Gastroesophageal sphincter (tissue), 3 donors: ENCODE data around the gene PDE4B.
"Not testable (repeated sequence)": the region's sequence is repeated elsewhere in the genome, so short reads cannot be mapped to it uniquely, and the experiment has no call there.

Source experiments
- EP300 ChIP-seq: sonication (generic); formaldehyde crosslinking; IDR thresholded peaks from one replicate; pipeline ENCODE4 v1.6.1; 2017; ENCODE audit warnings: antibody characterized with exemption, mild to moderate bottlenecking
- POLR2A ChIP-seq, 2 donors: fragments of 450-650 bp; IDR thresholded peaks; one replicate each; pipeline ENCODE4 v1.6.1; 2017; ENCODE audit warnings: antibody characterized with exemption in 2 of 2, mild to moderate bottlenecking in 2 of 2, moderate library complexity in 1 of 2
- POLR2AphosphoS5 ChIP-seq: sonication (generic); formaldehyde crosslinking; IDR thresholded peaks from one replicate; pipeline ENCODE4 v1.6.1; 2017; ENCODE audit warnings: antibody characterized with exemption
- TF ChIP-seq, protein P1 (sequence below), 4 experiments: fragments of 200-600 bp in 2 of 4; fragments of 450-650 bp in 2 of 4; sonication (generic) in 1 of 4; IDR thresholded peaks; one replicate each; pipeline ENCODE4 v1.5.1; 2017 to 2019; ENCODE audit warnings: antibody characterized with exemption in 4 of 4, mild to moderate bottlenecking in 2 of 4, moderate library complexity in 2 of 4

DNA sequence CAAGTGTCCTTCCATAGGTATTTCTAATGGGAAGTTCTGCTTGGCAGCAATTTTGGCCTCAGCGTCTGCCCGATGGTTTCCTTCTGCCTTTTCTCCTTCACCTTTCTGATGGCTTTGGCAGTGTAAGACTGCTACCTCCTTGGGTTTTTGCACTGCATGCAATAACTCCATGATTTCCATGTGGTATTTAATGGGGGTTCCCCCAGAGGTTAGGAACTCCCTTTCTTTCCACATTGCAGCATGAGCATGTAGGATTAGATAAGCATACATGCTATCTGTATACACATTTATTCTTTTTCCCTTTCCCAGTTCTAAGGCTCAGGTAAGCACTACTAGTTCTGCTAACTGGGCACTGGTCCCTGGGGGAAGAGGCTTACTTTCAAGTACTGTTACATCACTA is 628.2 kb downstream of the PDE4B start:
- TF ChIP-seq, protein P1, sequence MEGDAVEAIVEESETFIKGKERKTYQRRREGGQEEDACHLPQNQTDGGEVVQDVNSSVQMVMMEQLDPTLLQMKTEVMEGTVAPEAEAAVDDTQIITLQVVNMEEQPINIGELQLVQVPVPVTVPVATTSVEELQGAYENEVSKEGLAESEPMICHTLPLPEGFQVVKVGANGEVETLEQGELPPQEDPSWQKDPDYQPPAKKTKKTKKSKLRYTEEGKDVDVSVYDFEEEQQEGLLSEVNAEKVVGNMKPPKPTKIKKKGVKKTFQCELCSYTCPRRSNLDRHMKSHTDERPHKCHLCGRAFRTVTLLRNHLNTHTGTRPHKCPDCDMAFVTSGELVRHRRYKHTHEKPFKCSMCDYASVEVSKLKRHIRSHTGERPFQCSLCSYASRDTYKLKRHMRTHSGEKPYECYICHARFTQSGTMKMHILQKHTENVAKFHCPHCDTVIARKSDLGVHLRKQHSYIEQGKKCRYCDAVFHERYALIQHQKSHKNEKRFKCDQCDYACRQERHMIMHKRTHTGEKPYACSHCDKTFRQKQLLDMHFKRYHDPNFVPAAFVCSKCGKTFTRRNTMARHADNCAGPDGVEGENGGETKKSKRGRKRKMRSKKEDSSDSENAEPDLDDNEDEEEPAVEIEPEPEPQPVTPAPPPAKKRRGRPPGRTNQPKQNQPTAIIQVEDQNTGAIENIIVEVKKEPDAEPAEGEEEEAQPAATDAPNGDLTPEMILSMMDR (IDR thresholded peaks at IDR 0.05), result not testable (repeated sequence)
- not testable (repeated sequence) for TF ChIP-seq POLR2AphosphoS5; POLR2A (IDR thresholded peaks at IDR 0.05); EP300
